HCT116 (cell line): Measurements from ENCODE around the gene DSPP. TPM values are rescaled to one million over a fixed set of nuclear protein-coding genes. Genes with fewer than 3 reads are reported as not detected.

Source experiments
- ATAC-seq: fragments of 200-7000 bp; cut with Tn5 transposase; 2 replicates; pipeline ENCODE4 v1.9.1; 2020; ENCODE audit warnings: mild to moderate bottlenecking, moderate library complexity
- BruUV-seq: library from RNA; stranded (reverse); fragments of 400-500 nt; replicated peaks from 2 replicates; lab custom pipeline; 2021; lab: Mats Ljungman, UMichigan
- CTCF ChIA-PET: fragments of 300-600 bp; sonication (Branson Sonifier 250); formaldehyde crosslinking; loops from one replicate; lab custom pipeline; 2021; ENCODE audit warnings: antibody characterized with exemption; lab: Charles Lee
- POLR2A ChIA-PET: fragments of 300-600, 350-600 bp; sonication (Branson Sonifier 250); formaldehyde crosslinking; loops from one replicate; lab custom pipeline; 2021; ENCODE audit warnings: antibody characterized with exemption; lab: Charles Lee
- RAD21 ChIA-PET, 2 experiments: fragments of 300-600 bp; sonication (Branson Sonifier 250); formaldehyde crosslinking; loops; one replicate each; lab custom pipeline; 2023; ENCODE audit warnings: low total read pairs in 2 of 2; ENCODE audit not compliant: uncharacterized antibody in 2 of 2, unreplicated experiment in 2 of 2, low non-redundant PET in 1 of 2; lab: Charles Lee
- DNase-seq: peaks from one replicate; pipeline ENCODE4 v3.0.0-alpha.2; 2010; ENCODE audit warnings: low read depth, low spot score
- H2AFZ ChIP-seq: fragments of 200-600 bp; shearing (Covaris generic), sonication (generic); 2 replicates; pipeline ENCODE4 v1.6.1; 2017; ENCODE audit warnings: low read depth, mixed run types, mixed read lengths, antibody characterized with exemption, low read length; ENCODE audit not compliant: poor library complexity, severe bottlenecking
- H3K27ac ChIP-seq: 2 replicates; pipeline ENCODE4 v1.5.1; 2012; ENCODE audit warnings: low read depth, low read length
- H3K27me3 ChIP-seq: fragments of 200-600 bp; sonication (generic); 2 replicates; pipeline ENCODE4 v1.6.1; 2016; ENCODE audit warnings: mixed run types, low read length, mixed read lengths; ENCODE audit not compliant: insufficient read depth
- H3K36me3 ChIP-seq, 2 experiments: fragments of 200-500 bp in 1 of 2; fragments of 200-600 bp in 1 of 2; sonication (Bioruptor generic) in 1 of 2; sonication (generic) in 1 of 2; 2 replicates each; pipeline versions ENCODE4 v1.5.1 to v1.6.1; 2014 to 2016; ENCODE audit warnings: low read length in 2 of 2, inconsistent platforms in 1 of 2, mixed read lengths in 1 of 2, mixed run types in 1 of 2; ENCODE audit not compliant: insufficient read depth in 2 of 2, control insufficient read depth in 1 of 2
- H3K4me1 ChIP-seq, 2 experiments: fragments of 200-600 bp in 1 of 2; sonication (generic) in 1 of 2; 2 replicates each; pipeline versions ENCODE4 v1.5.1 to v1.6.1; 2012 to 2017; ENCODE audit warnings: low read length in 2 of 2, inconsistent platforms in 1 of 2, mild to moderate bottlenecking in 1 of 2, mixed read lengths in 1 of 2, mixed run types in 1 of 2, moderate library complexity in 1 of 2; ENCODE audit not compliant: insufficient read depth in 2 of 2, control insufficient read depth in 1 of 2
- H3K4me2 ChIP-seq: fragments of 200-600 bp; sonication (generic); 2 replicates; pipeline ENCODE4 v1.6.1; 2017; ENCODE audit warnings: mixed run types, low read length, mixed read lengths
- H3K4me3 ChIP-seq, 2 experiments: fragments of 200-600 bp in 1 of 2; sonication (generic) in 1 of 2; replicated peaks in 1 of 2; 2 replicates each; pipeline ENCODE4 v1.5.1; 2011 to 2016; ENCODE audit warnings: low read length in 2 of 2, control low read depth in 1 of 2, low read depth in 1 of 2, mild to moderate bottlenecking in 1 of 2, mixed read lengths in 1 of 2, mixed run types in 1 of 2
- H3K79me2 ChIP-seq: fragments of 200-600 bp; sonication (generic); 2 replicates; pipeline ENCODE4 v1.6.1; 2017; ENCODE audit warnings: mild to moderate bottlenecking, mixed run types, low read length, moderate library complexity, mixed read lengths; ENCODE audit not compliant: insufficient read depth
- H3K9ac ChIP-seq: fragments of 200-600 bp; sonication (generic); 2 replicates; pipeline ENCODE4 v1.6.1; 2016; ENCODE audit warnings: low read length, mixed read lengths
- H3K9me2 ChIP-seq: fragments of 200-600 bp; sonication (generic), shearing (Covaris generic); 2 replicates; pipeline ENCODE4 v1.6.1; 2017; ENCODE audit warnings: mixed run types, mild to moderate bottlenecking, moderate library complexity; ENCODE audit not compliant: insufficient read depth
- H3K9me3 ChIP-seq, 2 experiments: fragments of 200-500 bp in 1 of 2; fragments of 200-600 bp in 1 of 2; sonication (Bioruptor generic) in 1 of 2; sonication (generic) in 1 of 2; 2 replicates each; pipeline ENCODE4 v1.6.1; 2014 to 2017; ENCODE audit warnings: low read length in 2 of 2, mixed read lengths in 2 of 2, inconsistent platforms in 1 of 2, low read depth in 1 of 2, mild to moderate bottlenecking in 1 of 2, mixed run types in 1 of 2, moderate library complexity in 1 of 2; ENCODE audit not compliant: control insufficient read depth in 1 of 2, insufficient read depth in 1 of 2
- H4K20me1 ChIP-seq: fragments of 200-600 bp; sonication (generic), shearing (Covaris generic); 2 replicates; pipeline ENCODE4 v1.6.1; 2017; ENCODE audit warnings: mixed run types, mild to moderate bottlenecking, moderate library complexity; ENCODE audit not compliant: insufficient read depth
- CBX3 ChIP-seq: IDR thresholded peaks from 2 replicates; pipeline ENCODE4 v1.6.1; 2012; ENCODE audit warnings: low read depth
- CEBPB ChIP-seq: IDR thresholded peaks from 2 replicates; pipeline ENCODE4 v1.6.1; 2012; ENCODE audit warnings: low read depth
- CTCF ChIP-seq, 3 experiments: fragments of 200-600 bp in 1 of 3; sonication (generic) in 1 of 3; IDR thresholded peaks in 2 of 3; conservative IDR thresholded peaks in 1 of 3; 2 replicates each; pipeline ENCODE4 v1.5.1; 2012 to 2017; ENCODE audit warnings: low read depth in 2 of 3, low read length in 2 of 3, antibody characterized with exemption in 1 of 3, borderline replicate concordance in 1 of 3, control low read depth in 1 of 3, mild to moderate bottlenecking in 1 of 3, mixed read lengths in 1 of 3, mixed run types in 1 of 3, moderate library complexity in 1 of 3; ENCODE audit not compliant: insufficient read depth in 1 of 3
- ELF1 ChIP-seq: IDR thresholded peaks from 2 replicates; pipeline ENCODE4 v1.6.1; 2012; ENCODE audit warnings: low read depth, borderline replicate concordance
- EZH2 ChIP-seq: fragments of 200-600 bp; sonication (generic); IDR thresholded peaks from 2 replicates; pipeline ENCODE4 v1.6.1; 2017; ENCODE audit warnings: antibody characterized with exemption, mixed run types
- EZH2phosphoT487 ChIP-seq: fragments of 200-600 bp; IDR thresholded peaks from 2 replicates; pipeline ENCODE4 v1.6.1; 2018; ENCODE audit warnings: antibody characterized with exemption, borderline replicate concordance
- FOSL1 ChIP-seq: IDR thresholded peaks from 2 replicates; pipeline ENCODE4 v1.6.1; 2012; ENCODE audit warnings: low read depth
- MAX ChIP-seq: IDR thresholded peaks from 2 replicates; pipeline ENCODE4 v1.6.1; 2012
- POLR2A ChIP-seq: IDR thresholded peaks from 2 replicates; pipeline ENCODE4 v1.7.0; 2011; ENCODE audit warnings: borderline replicate concordance; ENCODE audit not compliant: insufficient read depth, insufficient read length; ENCODE audit errors: extremely low read depth
- RAD21 ChIP-seq: IDR thresholded peaks from 2 replicates; pipeline ENCODE4 v1.6.1; 2012; ENCODE audit warnings: low read depth, mild to moderate bottlenecking
- SIN3A ChIP-seq: IDR thresholded peaks from 2 replicates; pipeline ENCODE4 v1.6.1; 2012; ENCODE audit warnings: low read depth
- SP1 ChIP-seq: IDR thresholded peaks from 2 replicates; pipeline ENCODE4 v1.6.1; 2012; ENCODE audit warnings: low read depth
- SRF ChIP-seq: IDR thresholded peaks from 2 replicates; pipeline ENCODE4 v1.6.1; 2012; ENCODE audit warnings: low read depth
- TCF7L2 ChIP-seq: IDR thresholded peaks from 2 replicates; pipeline ENCODE4 v1.7.0; 2011; ENCODE audit warnings: borderline replicate concordance, inconsistent platforms; ENCODE audit not compliant: insufficient read depth, insufficient read length; ENCODE audit errors: extremely low read depth
- YY1 ChIP-seq: IDR thresholded peaks from 2 replicates; pipeline ENCODE4 v1.6.1; 2011; ENCODE audit warnings: low read length, low read depth, moderate library complexity, mild to moderate bottlenecking; ENCODE audit not compliant: insufficient replicate concordance; ENCODE audit errors: extremely low read depth
- ZBTB33 ChIP-seq: IDR thresholded peaks from 2 replicates; pipeline ENCODE4 v1.6.1; 2011; ENCODE audit warnings: mild to moderate bottlenecking, low read length, moderate library complexity; ENCODE audit not compliant: insufficient replicate concordance; ENCODE audit errors: extremely low read depth
- ZFX ChIP-seq: fragments of 450-650 bp; IDR thresholded peaks from 2 replicates; pipeline ENCODE4 v1.6.1; 2017
- ZNF274 ChIP-seq: fragments of 200-500 bp; sonication (Bioruptor generic); IDR thresholded peaks from 2 replicates; pipeline ENCODE4 v1.6.1; 2014; ENCODE audit warnings: mild to moderate bottlenecking, low read depth, low read length, inconsistent platforms
- intact Hi-C: fragments of 100-400 bp; cut with micrococcal nuclease; formaldehyde crosslinking; loops from 2 replicates; pipeline ENCODE4 v1.10.0; 2022
- total RNA-seq: library from RNA; stranded (reverse); gene quantifications from one replicate; pipeline ENCODE4 v1.2.1, GENCODE V29; 2021; ENCODE audit not compliant: unreplicated experiment
- TF ChIP-seq, protein P1 (sequence below): IDR thresholded peaks from 2 replicates; pipeline ENCODE4 v1.6.1; 2012; ENCODE audit warnings: low read depth

Gene DSPP
- total RNA-seq, 1 experiment from 2014 or later = not detected

DNA sequence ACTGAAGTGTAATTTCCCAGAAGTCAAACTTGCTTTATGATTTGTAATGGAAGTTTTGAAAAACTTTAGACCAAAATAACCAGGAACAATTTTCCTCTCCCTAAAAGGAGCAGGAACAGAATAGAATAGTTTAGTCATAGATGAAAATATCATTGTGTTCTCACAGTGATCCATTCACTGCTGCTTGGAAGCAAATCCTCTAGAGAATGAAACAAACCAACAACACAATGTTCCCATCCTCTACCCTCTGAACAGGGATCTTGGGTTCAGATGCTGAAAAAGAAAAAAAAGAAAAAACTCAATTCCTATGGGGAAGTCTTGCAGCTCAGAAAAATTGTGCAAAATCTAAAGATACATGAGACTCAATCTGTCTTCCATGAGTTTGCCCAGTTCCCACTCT, 12.2 kb downstream of the DSPP start:
- no peak for TF ChIP-seq SP1
- no peak for TF ChIP-seq CEBPB
- no peak for TF ChIP-seq MAX
- TF ChIP-seq, protein P1, sequence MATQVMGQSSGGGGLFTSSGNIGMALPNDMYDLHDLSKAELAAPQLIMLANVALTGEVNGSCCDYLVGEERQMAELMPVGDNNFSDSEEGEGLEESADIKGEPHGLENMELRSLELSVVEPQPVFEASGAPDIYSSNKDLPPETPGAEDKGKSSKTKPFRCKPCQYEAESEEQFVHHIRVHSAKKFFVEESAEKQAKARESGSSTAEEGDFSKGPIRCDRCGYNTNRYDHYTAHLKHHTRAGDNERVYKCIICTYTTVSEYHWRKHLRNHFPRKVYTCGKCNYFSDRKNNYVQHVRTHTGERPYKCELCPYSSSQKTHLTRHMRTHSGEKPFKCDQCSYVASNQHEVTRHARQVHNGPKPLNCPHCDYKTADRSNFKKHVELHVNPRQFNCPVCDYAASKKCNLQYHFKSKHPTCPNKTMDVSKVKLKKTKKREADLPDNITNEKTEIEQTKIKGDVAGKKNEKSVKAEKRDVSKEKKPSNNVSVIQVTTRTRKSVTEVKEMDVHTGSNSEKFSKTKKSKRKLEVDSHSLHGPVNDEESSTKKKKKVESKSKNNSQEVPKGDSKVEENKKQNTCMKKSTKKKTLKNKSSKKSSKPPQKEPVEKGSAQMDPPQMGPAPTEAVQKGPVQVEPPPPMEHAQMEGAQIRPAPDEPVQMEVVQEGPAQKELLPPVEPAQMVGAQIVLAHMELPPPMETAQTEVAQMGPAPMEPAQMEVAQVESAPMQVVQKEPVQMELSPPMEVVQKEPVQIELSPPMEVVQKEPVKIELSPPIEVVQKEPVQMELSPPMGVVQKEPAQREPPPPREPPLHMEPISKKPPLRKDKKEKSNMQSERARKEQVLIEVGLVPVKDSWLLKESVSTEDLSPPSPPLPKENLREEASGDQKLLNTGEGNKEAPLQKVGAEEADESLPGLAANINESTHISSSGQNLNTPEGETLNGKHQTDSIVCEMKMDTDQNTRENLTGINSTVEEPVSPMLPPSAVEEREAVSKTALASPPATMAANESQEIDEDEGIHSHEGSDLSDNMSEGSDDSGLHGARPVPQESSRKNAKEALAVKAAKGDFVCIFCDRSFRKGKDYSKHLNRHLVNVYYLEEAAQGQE = no peak
- TF ChIP-seq YY1 = no peak
- TF ChIP-seq ZBTB33 = no peak
- TF ChIP-seq ZFX = no peak
- TF ChIP-seq CTCF (IDR thresholded peaks at IDR 0.05 in 2 of 3, conservative IDR thresholded peaks at IDR 0.05 in 1 of 3; ENCODE audit: borderline replicate concordance in 1 of 3, insufficient read depth in 1 of 3, low read depth in 2 of 3, low read length in 2 of 3) = no peak
- TF ChIP-seq SRF = no peak
- no peak for TF ChIP-seq ELF1
- TF ChIP-seq EZH2 = no peak
- no peak for TF ChIP-seq ZNF274
- no peak for TF ChIP-seq FOSL1
- no peak for TF ChIP-seq SIN3A
- TF ChIP-seq TCF7L2 = no peak
- no peak for TF ChIP-seq EZH2phosphoT487
- TF ChIP-seq CBX3 = no peak
- no peak for TF ChIP-seq RAD21
- no peak for TF ChIP-seq POLR2A
- ChIA-PET CTCF (no interaction called here), RAD21 (no interaction called here), POLR2A (no interaction called here)
- Histone ChIP-seq H3K27me3 (peaks cover 42% of the 10 kb centered on the region), H3K27ac (no peak overlapping the region), H3K79me2 (no peaks in the 10 kb centered on the region), H3K4me1 (no peaks in the 10 kb centered on the region), H2AFZ (no peak overlapping the region), H3K9me3 (no peaks in the 10 kb centered on the region), H3K36me3 (no peaks in the 10 kb centered on the region), H3K9me2 (no peaks in the 10 kb centered on the region), H4K20me1 (no peaks in the 10 kb centered on the region), H3K9ac (no peak overlapping the region), H3K4me2 (no peak overlapping the region), H3K4me3 (no peak overlapping the region)
- ATAC-seq (no peak), DNase-seq (no peak)
- intact Hi-C loops = no loop called here
- BruUV-seq = no TSS peak
